IPS-18c (cell line): ENCODE measurements around the gene ADAM17.

Experiments used
- H3K4me3 ChIP-seq: 2 replicates; pipeline ENCODE4 v1.7.0; 2013; ENCODE audit warnings: low read depth, mild to moderate bottlenecking, low read length, moderate library complexity; ENCODE audit not compliant: insufficient read depth
- H3K9me3 ChIP-seq: one replicate; pipeline ENCODE4 v1.6.1; 2013; ENCODE audit warnings: mild to moderate bottlenecking, low read length, moderate library complexity; ENCODE audit not compliant: control insufficient read depth, insufficient read depth

Gene ADAM17

GRCh38 chr2:9463698-9464034 is 92.0 kb downstream of the ADAM17 start:
- no peak overlapping the region for H3K4me3 ChIP-seq
- no peaks in the 10 kb centered on the region for H3K9me3 ChIP-seq

- Histone ChIP-seq H3K9me3 (no peaks in the 10 kb centered on the region), H3K4me3 (no peak overlapping the region)
Observed at GRCh38 chr2:9462886-9463697, 92.5 kb downstream of the ADAM17 start.

- H3K4me3 ChIP-seq, result no peak overlapping the region
- no peaks in the 10 kb centered on the region for H3K9me3 ChIP-seq
Observed at GRCh38 chr2:9462313-9462712, 93.3 kb downstream of the ADAM17 start.

GRCh38 chr2:9461079-9461478 is 94.6 kb downstream of the ADAM17 start:
- Histone ChIP-seq H3K9me3 (no peaks in the 10 kb centered on the region), H3K4me3 (no peak overlapping the region)

- Histone ChIP-seq H3K4me3 (no peak overlapping the region), H3K9me3 (no peaks in the 10 kb centered on the region)
Observed at GRCh38 chr2:9460441-9461017, 95.1 kb downstream of the ADAM17 start.

GRCh38 chr2:9451231-9451630 is 104.4 kb downstream of the ADAM17 start:
- Histone ChIP-seq H3K4me3 (no peak overlapping the region), H3K9me3 (no peaks in the 10 kb centered on the region)

- no peak overlapping the region for H3K4me3 ChIP-seq
- no peaks in the 10 kb centered on the region for H3K9me3 ChIP-seq
Observed at GRCh38 chr2:9445089-9445488, 110.5 kb downstream of the ADAM17 start.

GRCh38 chr2:9443526-9443925 is 112.1 kb downstream of the ADAM17 start:
- Histone ChIP-seq H3K9me3 (no peaks in the 10 kb centered on the region), H3K4me3 (no peak overlapping the region)

- Histone ChIP-seq H3K4me3 (no peak overlapping the region), H3K9me3 (no peaks in the 10 kb centered on the region)
Observed at GRCh38 chr2:9441556-9441955, 114.1 kb downstream of the ADAM17 start.

GRCh38 chr2:9440058-9440727 is 115.4 kb downstream of the ADAM17 start:
- no peak overlapping the region for H3K4me3 ChIP-seq
- no peaks in the 10 kb centered on the region for H3K9me3 ChIP-seq

- no peaks in the 10 kb centered on the region for H3K9me3 ChIP-seq
- no peak overlapping the region for H3K4me3 ChIP-seq
Observed at GRCh38 chr2:9439536-9439935, 116.1 kb downstream of the ADAM17 start.
